Naive B cell (primary cell): ENCODE results near the gene PNPO. TPM values are rescaled to one million over a fixed set of nuclear protein-coding genes. Genes with fewer than 3 reads are reported as not detected.

Source experiments
- ATAC-seq, 2 donors: fragments of 150-1000 bp; cut with Tn5 transposase; 2 replicates each; pipeline ENCODE4 v1.10.0; 2021; ENCODE audit warnings: low read depth in 2 of 2, mild to moderate bottlenecking in 2 of 2, moderate library complexity in 2 of 2
- DNase-seq: peaks from one replicate; pipeline ENCODE4 v3.0.0; 2022
- H3K27ac Mint-ChIP-seq, 6 donors: one replicate each; pipeline ENCODE4 v1.8.0; 2020 to 2022; ENCODE audit warnings: mild to moderate bottlenecking in 6 of 6, mixed read lengths in 6 of 6, moderate library complexity in 5 of 6, inconsistent platforms in 2 of 6
- H3K27me3 Mint-ChIP-seq, 3 donors: one replicate each; pipeline ENCODE4 v1.8.0; 2021 to 2022; ENCODE audit warnings: mixed read lengths in 3 of 3, mild to moderate bottlenecking in 1 of 3
- H3K36me3 Mint-ChIP-seq, 2 donors: one replicate each; pipeline ENCODE4 v1.8.0; 2020 to 2022; ENCODE audit warnings: mixed read lengths in 2 of 2, inconsistent platforms in 1 of 2, mild to moderate bottlenecking in 1 of 2
- H3K4me1 Mint-ChIP-seq, 3 donors: one replicate each; pipeline ENCODE4 v1.8.0; 2020 to 2022; ENCODE audit warnings: mixed read lengths in 3 of 3, inconsistent platforms in 1 of 3, mild to moderate bottlenecking in 1 of 3, moderate library complexity in 1 of 3
- H3K4me3 Mint-ChIP-seq, 8 donors: one replicate each; pipeline ENCODE4 v1.8.0; 2020 to 2022; ENCODE audit warnings: mild to moderate bottlenecking in 8 of 8, mixed read lengths in 8 of 8, moderate library complexity in 8 of 8, inconsistent platforms in 2 of 8
- H3K9me3 Mint-ChIP-seq, 7 donors: one replicate each; pipeline ENCODE4 v1.8.0; 2020 to 2022; ENCODE audit warnings: mixed read lengths in 7 of 7, mild to moderate bottlenecking in 5 of 7, inconsistent platforms in 2 of 7, moderate library complexity in 1 of 7
- polyA plus RNA-seq, 6 donors: library from polyadenylated mRNA; unstranded; fragments of 300-500 nt; fragmentation: Illumina TruSeq; gene quantifications; one replicate each; pipeline ENCODE4 v1.2.3, GENCODE V29; 2021; ENCODE audit warnings: low read depth in 6 of 6

Gene PNPO
- polyA plus RNA-seq, 6 donors from 2014 or later, result 8.3 to 22.0 (median 15.8) TPM

- Mint-ChIP-seq H3K4me1 (no peaks in the 10 kb centered on the region), H3K27me3 (no peaks in the 10 kb centered on the region), H3K36me3 (no peaks in the 10 kb centered on the region), H3K9me3 (no peaks in the 10 kb centered on the region), H3K4me3 (no peak overlapping the region), H3K27ac (no peak overlapping the region)
- no peak for ATAC-seq
- DNase-seq, result no peak
Observed at GRCh38 chr17:47961406-47961805, 20.0 kb downstream of the PNPO start.

GRCh38 chr17:47962901-47963300, 21.5 kb downstream of the PNPO start:
- no peaks in the 10 kb centered on the region for H3K9me3 Mint-ChIP-seq
- no peak overlapping the region for H3K4me3 Mint-ChIP-seq
- no peaks in the 10 kb centered on the region for H3K36me3 Mint-ChIP-seq
- H3K4me1 Mint-ChIP-seq, result no peaks in the 10 kb centered on the region
- DNase-seq (no peak), ATAC-seq (no peak)
- no peak overlapping the region for H3K27ac Mint-ChIP-seq
- H3K27me3 Mint-ChIP-seq, result no peaks in the 10 kb centered on the region

- Mint-ChIP-seq H3K27me3 (peaks cover 0 to 5% (median 0%) of the 10 kb centered on the region in 3 donors), H3K4me1 (peaks cover 4% of the 10 kb centered on the region in 3 donors), H3K4me3 (no peak overlapping the region), H3K9me3 (no peaks in the 10 kb centered on the region), H3K27ac (no peak overlapping the region), H3K36me3 (no peaks in the 10 kb centered on the region)
- no peak for ATAC-seq
- DNase-seq, result no peak
Observed at GRCh38 chr17:47964856-47965255, 23.5 kb downstream of the PNPO start.

- Mint-ChIP-seq H3K27ac (peak overlapping the region in 1 of 6 donors; percentile 69), H3K36me3 (no peaks in the 10 kb centered on the region), H3K9me3 (no peaks in the 10 kb centered on the region), H3K4me1 (peaks cover 15 to 16% (median 16%) of the 10 kb centered on the region in 3 donors), H3K4me3 (no peak overlapping the region), H3K27me3 (peaks cover 0 to 7% (median 0%) of the 10 kb centered on the region in 3 donors)
- no peak for DNase-seq
- ATAC-seq, result no peak
Observed at GRCh38 chr17:47966079-47966519, 24.7 kb downstream of the PNPO start.

GRCh38 chr17:47967607-47968252, 26.4 kb downstream of the PNPO start:
- H3K4me3 Mint-ChIP-seq, result peak overlapping the region in 1 of 8 donors; percentile 21
- H3K9me3 Mint-ChIP-seq, result no peaks in the 10 kb centered on the region
- H3K36me3 Mint-ChIP-seq, result no peaks in the 10 kb centered on the region
- DNase-seq, result no peak
- H3K27ac Mint-ChIP-seq, result no peak overlapping the region
- H3K27me3 Mint-ChIP-seq, result peaks cover 0 to 7% (median 0%) of the 10 kb centered on the region in 3 donors
- peaks cover 18 to 28% (median 24%) of the 10 kb centered on the region in 3 donors for H3K4me1 Mint-ChIP-seq
- ATAC-seq, result no peak

- H3K27ac Mint-ChIP-seq, result no peak overlapping the region
- peaks cover 0 to 1% of the 10 kb centered on the region in 2 donors for H3K36me3 Mint-ChIP-seq
- no peak for DNase-seq
- peak overlapping the region in 2 of 8 donors; percentile 22 to 35 for H3K4me3 Mint-ChIP-seq
- ATAC-seq, result no peak
- H3K4me1 Mint-ChIP-seq, result peaks cover 18 to 32% (median 24%) of the 10 kb centered on the region in 3 donors
- H3K9me3 Mint-ChIP-seq, result no peaks in the 10 kb centered on the region
- peaks cover 0 to 7% (median 0%) of the 10 kb centered on the region in 3 donors for H3K27me3 Mint-ChIP-seq
Observed at GRCh38 chr17:47968836-47969235, 27.5 kb downstream of the PNPO start.

GRCh38 chr17:47969930-47970724, 28.8 kb downstream of the PNPO start:
- Mint-ChIP-seq H3K36me3 (peaks cover 0 to 10% of the 10 kb centered on the region in 2 donors), H3K9me3 (no peaks in the 10 kb centered on the region), H3K4me1 (peaks cover 18 to 34% (median 24%) of the 10 kb centered on the region in 3 donors), H3K4me3 (peak overlapping the region; percentile 89 to 100 (median 98)), H3K27me3 (peaks cover 0 to 7% (median 0%) of the 10 kb centered on the region in 3 donors), H3K27ac (peak overlapping the region; percentile 26 to 98 (median 87))
- DNase-seq, result no peak
- ATAC-seq, result no peak

- Mint-ChIP-seq H3K4me1 (peaks cover 21 to 34% (median 24%) of the 10 kb centered on the region in 3 donors), H3K9me3 (no peaks in the 10 kb centered on the region), H3K4me3 (peak within 1 kb of the TSS; percentile 95 to 100 (median 98)), H3K27ac (peak within 1 kb of the TSS; percentile 91 to 98 (median 94)), H3K27me3 (peaks cover 0 to 7% (median 0%) of the 10 kb centered on the region in 3 donors), H3K36me3 (peaks cover 6 to 16% of the 10 kb centered on the region in 2 donors)
- ATAC-seq, result peak; percentile 96 to 97
- DNase-seq, result peak; percentile 100
Observed at GRCh38 chr17:47970725-47971499, 29.5 kb downstream of the PNPO start, which contains the start of gene CDK5RAP3. Gene CDK5RAP3 (plus strand): TSS chr17:47971113. CDS start chr17:47971147, 34 bp downstream.

- Mint-ChIP-seq H3K27ac (peak overlapping the region in 2 of 6 donors; percentile 40 to 47), H3K36me3 (peaks cover 6 to 17% of the 10 kb centered on the region in 2 donors), H3K4me3 (peak overlapping the region in 2 of 8 donors; percentile 66 to 98), H3K27me3 (peaks cover 0 to 7% (median 0%) of the 10 kb centered on the region in 3 donors), H3K9me3 (no peaks in the 10 kb centered on the region), H3K4me1 (peaks cover 21 to 38% (median 24%) of the 10 kb centered on the region in 3 donors)
- DNase-seq, result no peak
- ATAC-seq, result no peak
Observed at GRCh38 chr17:47973541-47973940, 32.2 kb downstream of the PNPO start.

GRCh38 chr17:47975189-47975822, 33.9 kb downstream of the PNPO start:
- no peak for ATAC-seq
- Mint-ChIP-seq H3K36me3 (peaks cover 14 to 27% of the 10 kb centered on the region in 2 donors), H3K4me1 (peaks cover 15 to 30% (median 17%) of the 10 kb centered on the region in 3 donors), H3K27me3 (no peaks in the 10 kb centered on the region), H3K9me3 (no peaks in the 10 kb centered on the region), H3K27ac (no peak overlapping the region), H3K4me3 (peak overlapping the region in 2 of 8 donors; percentile 3 to 9)
- no peak for DNase-seq

GRCh38 chr17:47975823-47976205, 34.4 kb downstream of the PNPO start:
- ATAC-seq, result no peak
- Mint-ChIP-seq H3K36me3 (peaks cover 14 to 27% of the 10 kb centered on the region in 2 donors), H3K4me3 (peak overlapping the region in 1 of 8 donors; percentile 3), H3K4me1 (peaks cover 10 to 25% (median 13%) of the 10 kb centered on the region in 3 donors), H3K9me3 (no peaks in the 10 kb centered on the region), H3K27me3 (no peaks in the 10 kb centered on the region), H3K27ac (no peak overlapping the region)
- no peak for DNase-seq

- ATAC-seq (peak; percentile 78 to 94), DNase-seq (peak; percentile 42)
- Mint-ChIP-seq H3K4me1 (peaks cover 0 to 8% (median 7%) of the 10 kb centered on the region in 3 donors), H3K9me3 (no peaks in the 10 kb centered on the region), H3K36me3 (peaks cover 14 to 27% of the 10 kb centered on the region in 2 donors), H3K4me3 (no peak overlapping the region), H3K27ac (peak overlapping the region in 1 of 6 donors; percentile 36), H3K27me3 (no peaks in the 10 kb centered on the region)
Observed at GRCh38 chr17:47978324-47978723, 37.0 kb downstream of the PNPO start.
